Left renal cortex interstitium (tissue), 4 donors: ENCODE measurements around the gene RDX. TPM values are rescaled to one million over a fixed set of nuclear protein-coding genes. Genes with fewer than 3 reads are reported as not detected.
"Not testable (repeated sequence)": the region's sequence is repeated elsewhere in the genome, so short reads cannot be mapped to it uniquely, and the experiment has no call there.

Experiments used
- DNase-seq, 4 donors: peaks; one replicate each; pipeline ENCODE4 v3.0.0-alpha.2; 2013; ENCODE audit warnings: low read depth in 4 of 4, low spot score in 2 of 4, missing footprints in 1 of 4
- polyA plus RNA-seq, 4 donors: library from polyadenylated mRNA; unstranded; fragments of 120-200 nt; gene quantifications; one replicate each; pipeline ENCODE4 v1.2.1, GENCODE V29; 2013; ENCODE audit not compliant: insufficient read length in 4 of 4

Gene RDX
- polyA plus RNA-seq, 4 donors: 113 to 162 (median 131) TPM

DNA sequence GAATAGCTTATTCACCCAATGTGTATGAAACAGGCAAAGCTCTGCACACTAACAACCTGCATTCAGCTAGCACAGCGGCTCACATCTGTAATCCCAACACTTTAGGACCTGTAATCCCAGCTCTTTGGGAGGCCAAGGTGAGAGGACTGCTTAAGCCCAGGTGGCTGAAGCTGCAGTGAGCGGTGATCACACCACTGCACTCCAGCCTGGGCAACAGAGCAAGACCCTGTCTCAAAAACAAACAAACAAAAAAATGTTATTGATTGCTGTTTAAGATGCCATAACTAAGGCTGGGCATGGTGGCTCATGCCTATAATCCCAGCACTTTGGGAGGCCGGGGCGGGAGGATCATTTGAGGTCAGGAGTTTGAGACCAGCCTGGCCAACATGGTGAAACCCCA, 15.8 kb downstream of the RDX start:
- not testable (repeated sequence) for DNase-seq

GRCh38 chr11:110279881-110280280, 16.5 kb downstream of the RDX start:
- DNase-seq: no peak

DNA sequence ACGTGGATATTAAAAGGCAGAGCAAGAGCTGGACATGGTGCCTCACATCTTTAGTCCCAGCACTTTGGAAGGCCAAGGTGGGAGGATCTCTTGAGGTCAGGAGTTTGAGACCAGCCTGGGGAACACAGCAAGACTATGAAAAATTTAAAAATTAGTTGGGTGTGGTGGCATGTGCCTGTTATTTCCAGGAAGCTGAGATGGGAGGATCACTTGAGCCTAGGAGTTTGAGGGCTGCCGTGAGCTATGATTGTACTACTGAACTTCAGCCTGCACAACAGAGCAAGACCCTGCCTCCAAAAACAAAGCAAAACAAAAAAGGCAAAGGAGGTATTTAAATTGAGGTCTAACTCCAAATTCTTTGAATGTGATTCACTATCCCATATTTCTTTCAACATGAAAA, 23.5 kb downstream of the RDX start:
- DNase-seq: no peak

DNA sequence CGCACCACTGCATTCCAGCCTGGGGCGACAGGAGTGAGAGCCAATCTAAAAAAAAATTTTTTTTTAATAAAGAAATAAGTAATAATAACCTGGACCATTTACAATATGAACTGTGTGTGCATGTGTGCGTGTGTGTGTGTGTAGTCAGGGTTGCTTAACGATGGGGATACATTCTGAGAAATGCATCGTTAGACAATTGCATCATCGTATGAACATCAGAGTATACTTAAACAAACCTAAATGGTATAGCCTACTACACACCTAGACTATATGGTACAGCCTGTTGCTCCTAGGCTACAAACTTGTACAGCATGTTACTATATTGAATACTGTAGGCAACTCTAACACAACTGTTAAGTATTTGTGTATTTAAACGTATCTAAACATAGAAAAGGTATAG, 26.4 kb downstream of the RDX start:
- DNase-seq: no peak

- DNase-seq: no peak
These were observed 28.0 kb downstream of the RDX start for GRCh38 chr11:110268441-110268840.

- no peak for DNase-seq
These were observed 34.4 kb downstream of the RDX start for GRCh38 chr11:110262072-110262403.

DNA sequence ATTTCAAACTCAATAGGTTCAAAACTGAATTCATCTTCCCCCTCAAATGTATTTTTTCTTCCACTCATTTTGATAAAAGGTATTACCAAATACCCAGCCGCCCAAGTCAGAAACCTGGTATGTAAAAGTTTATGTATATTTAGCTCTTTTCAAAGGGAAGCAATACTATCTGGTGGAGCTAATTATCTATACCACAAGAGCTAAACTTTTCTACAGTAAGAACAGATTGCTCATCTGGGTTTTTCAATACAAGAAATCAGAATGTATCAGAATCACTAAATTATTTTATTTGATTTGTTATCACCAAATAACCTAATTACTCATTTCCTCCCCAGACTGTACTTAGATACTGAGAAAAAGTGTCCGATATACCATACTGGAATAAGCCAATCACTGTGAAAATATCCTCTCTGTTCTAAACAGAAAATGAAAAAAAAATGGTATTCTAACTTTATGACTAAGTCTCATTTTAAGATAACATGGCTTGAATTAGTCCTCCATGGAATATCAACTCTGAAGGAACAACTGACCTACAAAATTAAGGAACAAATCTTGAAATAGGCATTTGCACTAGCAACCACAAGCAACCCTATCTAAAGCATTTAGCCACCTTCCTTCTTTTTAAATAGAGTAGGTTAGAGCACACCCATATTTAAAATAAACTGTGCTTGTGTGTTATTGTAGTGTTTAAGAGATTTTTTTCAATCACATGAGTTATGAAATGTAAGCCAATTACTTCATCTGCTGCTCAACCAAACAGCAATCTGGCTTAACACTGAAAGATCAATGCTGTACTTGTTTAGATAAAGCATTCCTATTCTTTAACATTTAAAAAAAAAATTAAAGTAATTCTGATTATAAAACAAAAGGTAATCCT, 35.0 kb downstream of the RDX start:
- no peak for DNase-seq

DNA sequence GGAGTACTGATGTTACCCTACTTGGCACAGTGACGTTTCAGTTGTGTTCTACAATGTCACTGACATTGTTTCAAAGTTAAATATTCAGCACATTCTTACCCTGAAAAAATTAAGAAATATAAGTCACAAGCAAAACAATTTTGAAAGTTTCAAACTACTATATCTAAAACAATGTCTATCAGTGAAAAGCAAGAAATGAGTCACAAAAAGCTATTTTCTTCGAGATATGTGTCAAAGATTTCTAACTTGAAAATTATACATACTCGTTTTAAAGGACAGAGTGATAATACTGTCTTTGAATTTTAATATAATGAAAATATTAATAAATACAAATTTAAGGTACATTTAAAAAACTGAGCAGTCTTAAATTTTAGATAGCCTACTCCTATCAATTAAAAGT, 42.9 kb downstream of the RDX start:
- DNase-seq: no peak

- no peak for DNase-seq
These were observed 44.6 kb downstream of the RDX start for GRCh38 chr11:110251836-110252235.

- DNase-seq: no peak
These were observed 46.2 kb downstream of the RDX start for GRCh38 chr11:110250168-110250567.

- no peak for DNase-seq
These were observed 46.6 kb downstream of the RDX start for GRCh38 chr11:110249766-110250165.

DNA sequence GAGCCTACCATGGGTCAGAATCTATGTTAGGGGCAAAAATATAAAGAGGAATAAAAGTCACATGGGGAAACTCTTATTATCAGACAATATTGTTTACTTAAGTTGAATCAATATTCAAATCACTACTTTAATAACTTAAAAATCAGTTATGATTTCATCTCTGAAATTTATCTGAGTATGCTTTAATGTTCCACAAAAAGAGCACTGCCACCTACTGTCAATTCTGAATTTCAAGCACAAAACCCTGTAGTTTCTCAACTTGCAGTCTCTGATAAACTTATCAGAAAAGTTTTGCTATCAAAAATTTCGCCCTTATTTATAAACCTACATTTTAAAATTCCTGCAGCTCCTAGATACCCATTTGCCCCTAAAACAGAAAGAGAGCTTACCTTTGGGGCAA, 47.3 kb downstream of the RDX start:
- DNase-seq: no peak

DNA sequence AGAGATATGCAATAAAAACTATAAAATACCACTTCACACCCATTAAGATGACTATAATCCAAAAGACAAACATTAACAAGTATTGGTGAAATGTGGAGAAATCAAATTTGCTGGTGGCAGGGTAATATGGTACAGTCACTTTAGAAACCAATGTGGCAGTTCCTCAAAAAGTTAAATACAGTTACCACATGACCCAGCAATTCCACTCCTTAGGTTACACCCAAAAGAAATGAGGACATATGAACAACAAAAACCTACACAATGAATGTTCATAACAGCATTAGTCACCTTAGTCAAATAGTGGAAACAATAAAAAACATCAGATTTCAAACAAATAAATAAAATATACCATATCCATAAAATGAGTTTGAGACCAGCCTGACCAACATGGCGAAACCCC, 52.6 kb downstream of the RDX start:
- no peak for DNase-seq

- DNase-seq: no peak
These were observed 53.7 kb downstream of the RDX start for GRCh38 chr11:110242746-110243145.

DNA sequence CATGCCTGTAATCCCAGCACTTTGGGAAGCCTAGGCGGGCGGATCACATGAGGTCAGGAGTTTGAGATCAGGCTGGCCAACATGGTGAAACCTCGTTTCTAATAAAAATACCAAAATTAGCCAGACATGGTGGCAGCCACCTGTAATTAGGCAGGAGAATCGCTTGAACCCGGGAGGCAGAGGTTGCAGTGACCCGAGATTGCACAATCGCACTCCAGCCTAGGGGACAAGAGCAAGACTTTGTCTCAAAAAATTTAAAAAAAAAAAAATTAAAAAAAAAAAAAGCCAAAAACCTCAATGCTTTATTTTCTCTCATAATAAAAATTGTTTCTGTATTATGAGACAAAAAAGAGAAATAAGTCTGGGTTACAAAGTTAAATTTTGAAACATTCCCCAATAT, 54.2 kb downstream of the RDX start:
- DNase-seq: no peak

GRCh38 chr11:110235966-110236365, 60.4 kb downstream of the RDX start:
- DNase-seq: no peak

DNA sequence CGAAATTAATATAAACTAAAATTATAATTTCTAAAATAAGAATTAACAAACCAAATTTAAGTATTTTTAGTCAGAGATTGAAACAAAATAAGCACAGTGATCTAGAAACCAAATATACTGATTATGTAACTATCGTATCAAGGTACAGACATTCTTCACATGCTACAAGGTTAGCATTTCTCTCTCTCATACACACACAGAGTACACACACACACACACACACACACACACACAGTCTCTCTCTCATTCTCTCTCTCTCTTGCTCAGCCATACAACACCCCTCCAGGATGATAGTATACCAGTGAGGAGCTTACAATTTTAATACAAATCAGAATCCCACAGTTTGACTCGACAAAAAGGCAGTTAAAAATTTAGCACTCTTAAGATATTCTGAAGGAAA, 66.0 kb downstream of the RDX start:
- DNase-seq: no peak

GRCh38 chr11:110219006-110219785, 77.2 kb downstream of the RDX start:
- DNase-seq: no peak

DNA sequence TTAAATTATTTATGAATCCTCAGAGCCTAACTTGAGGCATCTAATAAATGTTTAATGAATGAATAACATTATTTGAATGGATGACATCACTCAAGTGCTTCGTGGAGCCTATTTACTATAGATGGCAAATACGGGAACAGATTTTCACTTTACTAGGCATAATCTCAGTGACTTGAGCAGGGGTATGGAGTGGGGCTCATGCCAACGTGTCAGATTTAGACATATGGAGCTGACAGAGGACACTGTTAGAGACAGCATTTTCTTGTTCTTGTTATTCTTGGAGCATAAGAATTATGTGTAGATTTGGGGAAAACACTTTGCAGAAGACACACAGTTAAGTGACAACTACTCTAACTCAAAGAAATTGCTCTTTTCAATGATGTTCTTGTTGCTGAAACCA, 78.5 kb downstream of the RDX start:
- DNase-seq: no peak

GRCh38 chr11:110217223-110217877, 79.1 kb downstream of the RDX start:
- no peak for DNase-seq

DNA sequence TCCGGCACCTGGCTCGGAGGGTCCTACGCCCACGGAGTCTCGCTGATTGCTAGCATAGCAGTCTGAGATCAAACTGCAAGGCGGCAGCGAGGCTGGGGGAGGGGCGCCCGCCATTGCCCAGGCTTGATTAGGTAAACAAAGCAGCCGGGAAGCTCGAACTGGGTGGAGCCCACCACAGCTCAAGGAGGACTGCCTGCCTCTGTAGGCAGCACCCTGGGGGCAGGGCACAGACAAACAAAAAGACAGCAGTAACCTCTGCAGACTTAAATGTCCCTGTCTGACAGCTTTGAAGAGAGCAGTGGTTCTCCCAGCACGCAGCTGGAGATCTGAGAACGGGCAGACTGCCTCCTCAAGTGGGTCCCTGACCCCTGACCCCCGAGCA, 87.1 kb downstream of the RDX start:
- DNase-seq: not testable (repeated sequence)
